ENCODE results near the gene TFEB.

The TFEB gene

GRCh38 chr6:41671376-41671775 is 64.0 kb downstream of the TFEB start:
- no peak for DNase-seq

GRCh38 chr6:41670703-41671360 is 64.6 kb downstream of the TFEB start:
- no peak for DNase-seq

- no peak for DNase-seq
These were observed 66.4 kb downstream of the TFEB start for GRCh38 chr6:41668968-41669367.

GRCh38 chr6:41667195-41667594 is 68.2 kb downstream of the TFEB start:
- DNase-seq: no peak

GRCh38 chr6:41664271-41664670 is 71.1 kb downstream of the TFEB start:
- no peak for DNase-seq

GRCh38 chr6:41663568-41663967 is 71.8 kb downstream of the TFEB start:
- no peak for DNase-seq

GRCh38 chr6:41659935-41660334 is 75.5 kb downstream of the TFEB start:
- DNase-seq: peak; percentile 22

- peak; percentile 5 for DNase-seq
These were observed 76.8 kb downstream of the TFEB start for GRCh38 chr6:41658636-41659035.

- no peak for DNase-seq
These were observed 78.0 kb downstream of the TFEB start for GRCh38 chr6:41657131-41658094.

- DNase-seq: peak; percentile 80
These were observed 79.3 kb downstream of the TFEB start for GRCh38 chr6:41656002-41656691.

- DNase-seq: no peak
These were observed 79.8 kb downstream of the TFEB start for GRCh38 chr6:41655646-41656001.

GRCh38 chr6:41655176-41655575 is 80.2 kb downstream of the TFEB start:
- DNase-seq: no peak

GRCh38 chr6:41654698-41655151 is 80.7 kb downstream of the TFEB start:
- no peak for DNase-seq

GRCh38 chr6:41654151-41654697 is 81.2 kb downstream of the TFEB start:
- no peak for DNase-seq

GRCh38 chr6:41653691-41654090 is 81.7 kb downstream of the TFEB start:
- no peak for DNase-seq

- DNase-seq: no peak
These were observed 82.3 kb downstream of the TFEB start for GRCh38 chr6:41652866-41653652.

- DNase-seq: no peak
These were observed 83.3 kb downstream of the TFEB start for GRCh38 chr6:41651962-41652657.

- DNase-seq: no peak
These were observed 84.0 kb downstream of the TFEB start for GRCh38 chr6:41651246-41651961.

- DNase-seq: no peak
These were observed 85.3 kb downstream of the TFEB start for GRCh38 chr6:41650120-41650519.

- DNase-seq: no peak
These were observed 85.8 kb downstream of the TFEB start for GRCh38 chr6:41649596-41649995.

GRCh38 chr6:41648921-41649320 is 86.5 kb downstream of the TFEB start:
- DNase-seq: peak; percentile 74
